Activated CD8-positive, alpha-beta T cell treated with anti-CD3 and anti-CD28 coated beads for 36 hours (primary cell): Measurements from ENCODE around the gene ERC2. TPM values are rescaled to one million over a fixed set of nuclear protein-coding genes. Genes with fewer than 3 reads are reported as not detected.

Experiments used
- ATAC-seq: fragments of 200-7000 bp; cut with Tn5 transposase; one replicate; pipeline ENCODE4 v1.10.0; 2021; ENCODE audit warnings: mild to moderate bottlenecking, moderate library complexity
- CTCF ChIA-PET: fragments of 350-600 bp; sonication (Branson Sonifier 250); formaldehyde crosslinking; loops from one replicate; lab custom pipeline; 2021; ENCODE audit warnings: antibody characterized with exemption; lab: Charles Lee
- POLR2A ChIA-PET: fragments of 350-600 bp; sonication (Branson Sonifier 250); formaldehyde crosslinking; loops from one replicate; lab custom pipeline; 2021; ENCODE audit warnings: antibody characterized with exemption; lab: Charles Lee
- DNase-seq: peaks from one replicate; pipeline ENCODE4 v3.0.0-alpha.2; 2020
- H3K27ac Mint-ChIP-seq: one replicate; pipeline ENCODE4 v1.8.0; 2021; ENCODE audit warnings: mild to moderate bottlenecking, mixed read lengths
- H3K27me3 Mint-ChIP-seq: one replicate; pipeline ENCODE4 v1.8.0; 2021; ENCODE audit warnings: mixed read lengths
- H3K36me3 Mint-ChIP-seq: one replicate; pipeline ENCODE4 v1.8.0; 2021; ENCODE audit warnings: low read depth, mixed read lengths
- H3K4me1 Mint-ChIP-seq: one replicate; pipeline ENCODE4 v1.8.0; 2021; ENCODE audit warnings: low read depth, mixed read lengths
- H3K4me3 Mint-ChIP-seq: one replicate; pipeline ENCODE4 v1.8.0; 2021; ENCODE audit warnings: mild to moderate bottlenecking, moderate library complexity, mixed read lengths
- H3K9me3 Mint-ChIP-seq: one replicate; pipeline ENCODE4 v1.8.0; 2021; ENCODE audit warnings: mixed read lengths
- CTCF ChIP-seq: fragments of 200-600 bp; IDR thresholded peaks from one replicate; pipeline ENCODE4 v1.8.0; 2022; ENCODE audit warnings: antibody characterized with exemption, mild to moderate bottlenecking
- intact Hi-C: fragments of 100-400 bp; cut with micrococcal nuclease; formaldehyde crosslinking; loops from one replicate; pipeline ENCODE4 v1.10.0; 2022
- total RNA-seq, 2 experiments: library from RNA; stranded (reverse); gene quantifications; one replicate each; pipeline ENCODE4 v1.2.3, GENCODE V29; 2021

The ERC2 gene
- total RNA-seq, 2 experiments from 2014 or later = 0.18 to 0.52 TPM

- Mint-ChIP-seq H3K36me3 (no peaks in the 10 kb centered on the region), H3K27me3 (no peaks in the 10 kb centered on the region), H3K4me1 (no peaks in the 10 kb centered on the region), H3K27ac (no peak overlapping the region), H3K9me3 (no peaks in the 10 kb centered on the region), H3K4me3 (no peak overlapping the region)
- DNase-seq (no peak), ATAC-seq (no peak)
- CTCF ChIA-PET = no interaction called here
- POLR2A ChIA-PET = interaction anchor here (1.1 kb wide), 1 partner anchor 19 kb away, joined by 3 read pairs; no protein-coding TSS in a partner anchor
- intact Hi-C loops = no loop called here
- no peak for TF ChIP-seq CTCF
Measured at GRCh38 chr3:55716611-55717225, 751.5 kb downstream of the ERC2 start.

GRCh38 chr3:55716044-55716443 is 752.2 kb downstream of the ERC2 start:
- CTCF ChIA-PET = no interaction called here
- no peak for DNase-seq
- Mint-ChIP-seq H3K4me1 (no peaks in the 10 kb centered on the region), H3K27me3 (no peaks in the 10 kb centered on the region), H3K27ac (no peak overlapping the region), H3K9me3 (no peaks in the 10 kb centered on the region), H3K4me3 (no peak overlapping the region), H3K36me3 (no peaks in the 10 kb centered on the region)
- TF ChIP-seq CTCF = no peak
- POLR2A ChIA-PET = interaction anchor here (0.7 to 1.1 kb wide), 2 partner anchors 18 to 799 kb away, joined by 3 read pairs; no protein-coding TSS in a partner anchor
- intact Hi-C loops = no loop called here
- no peak for ATAC-seq

GRCh38 chr3:55714057-55714456 is 754.2 kb downstream of the ERC2 start:
- DNase-seq = no peak
- ChIA-PET POLR2A (no interaction called here), CTCF (no interaction called here)
- intact Hi-C loops = no loop called here
- TF ChIP-seq CTCF = no peak
- Mint-ChIP-seq H3K36me3 (no peaks in the 10 kb centered on the region), H3K4me1 (no peaks in the 10 kb centered on the region), H3K27ac (no peak overlapping the region), H3K4me3 (no peak overlapping the region), H3K9me3 (no peaks in the 10 kb centered on the region), H3K27me3 (no peaks in the 10 kb centered on the region)
- ATAC-seq = no peak

GRCh38 chr3:55711646-55712045 is 756.6 kb downstream of the ERC2 start:
- H3K9me3 Mint-ChIP-seq = no peaks in the 10 kb centered on the region
- H3K27me3 Mint-ChIP-seq = no peaks in the 10 kb centered on the region
- no peak overlapping the region for H3K4me3 Mint-ChIP-seq
- ChIA-PET CTCF (no interaction called here), POLR2A (interaction anchor here (0.6 kb wide), 1 partner anchor 17 kb away, joined by 3 read pairs; no protein-coding TSS in a partner anchor)
- intact Hi-C loops = no loop called here
- ATAC-seq = no peak
- no peak for TF ChIP-seq CTCF
- H3K4me1 Mint-ChIP-seq = no peaks in the 10 kb centered on the region
- no peak overlapping the region for H3K27ac Mint-ChIP-seq
- H3K36me3 Mint-ChIP-seq = no peaks in the 10 kb centered on the region
- DNase-seq = no peak

- Mint-ChIP-seq H3K27ac (no peak overlapping the region), H3K36me3 (no peaks in the 10 kb centered on the region)
- intact Hi-C loops = no loop called here
Measured at GRCh38 chr3:55709411-55710012, 758.8 kb downstream of the ERC2 start.

More at GRCh38 chr3:55709411-55710012, 758.8 kb downstream of the ERC2 start:
- H3K27me3 Mint-ChIP-seq = no peaks in the 10 kb centered on the region
- no peak for TF ChIP-seq CTCF
- no peak for ATAC-seq
- no peak overlapping the region for H3K4me3 Mint-ChIP-seq
- DNase-seq = no peak
- ChIA-PET CTCF (no interaction called here), POLR2A (no interaction called here)
- H3K9me3 Mint-ChIP-seq = no peaks in the 10 kb centered on the region
- H3K4me1 Mint-ChIP-seq = no peaks in the 10 kb centered on the region
